Liver (tissue), 3 donors: ENCODE data around the gene TTC36.

Experiments
- EGR1 ChIP-seq, 2 donors: IDR thresholded peaks; 2 replicates each; pipeline ENCODE4 v1.6.1; 2016 to 2018; ENCODE audit warnings: antibody characterized with exemption in 2 of 2, low read depth in 2 of 2
- GABPA ChIP-seq, 2 donors: IDR thresholded peaks in 1 of 2; conservative IDR thresholded peaks in 1 of 2; 2 replicates each; pipeline ENCODE4 v1.6.1; 2016; ENCODE audit warnings: antibody characterized with exemption in 2 of 2, mild to moderate bottlenecking in 1 of 2, moderate library complexity in 1 of 2
- HNF4G ChIP-seq: IDR thresholded peaks from 2 replicates; pipeline ENCODE4 v1.6.1; 2016; ENCODE audit warnings: antibody characterized with exemption
- JUND ChIP-seq, 2 donors: IDR thresholded peaks; 2 replicates each; pipeline ENCODE4 v1.6.1; 2016; ENCODE audit warnings: antibody characterized with exemption in 2 of 2
- RXRA ChIP-seq, 2 donors: IDR thresholded peaks; 2 replicates each; pipeline ENCODE4 v1.6.1; 2017 to 2018; ENCODE audit warnings: antibody characterized with exemption in 2 of 2, mild to moderate bottlenecking in 1 of 2
- SP1 ChIP-seq: IDR thresholded peaks from 2 replicates; pipeline ENCODE4 v1.6.1; 2018; ENCODE audit warnings: antibody characterized with exemption, mild to moderate bottlenecking
- TAF1 ChIP-seq: conservative IDR thresholded peaks from 2 replicates; pipeline ENCODE4 v1.6.1; 2016; ENCODE audit warnings: antibody characterized with exemption, mild to moderate bottlenecking
- YY1 ChIP-seq: IDR thresholded peaks from 2 replicates; pipeline ENCODE4 v1.6.1; 2016; ENCODE audit warnings: antibody characterized with exemption, mild to moderate bottlenecking
- TF ChIP-seq, protein P1 (sequence below): fragments of 150-350 bp; IDR thresholded peaks from 2 replicates; pipeline ENCODE4 v1.5.1; 2017; ENCODE audit warnings: improper control_type of control experiment, low read depth, low read length; ENCODE audit not compliant: missing input control
- TF ChIP-seq, protein P2 (sequence below): IDR thresholded peaks from 2 replicates; pipeline ENCODE4 v1.6.1; 2016; ENCODE audit warnings: antibody characterized with exemption, mild to moderate bottlenecking
- donor health status: healthy.
- donor health status: healthy.

DNA sequence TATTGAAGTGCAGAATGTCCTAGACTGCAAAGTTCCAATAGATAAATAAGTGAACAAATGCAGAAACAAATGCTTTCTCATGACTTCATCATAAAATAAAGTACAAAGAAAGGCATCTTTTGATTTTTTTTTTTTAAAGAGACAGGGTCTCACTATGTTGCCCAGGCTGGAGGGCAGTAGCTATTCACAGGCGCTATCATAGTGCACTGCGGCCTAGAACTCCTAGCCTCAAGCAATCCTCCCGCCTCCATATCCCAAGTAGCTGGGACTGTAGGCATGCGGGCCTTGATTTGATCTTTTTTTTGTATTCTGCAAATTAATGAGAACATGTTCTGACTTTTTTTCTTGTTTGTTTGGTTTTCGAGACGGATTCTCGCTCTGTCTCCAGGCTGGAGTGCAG is 47.4 kb downstream of the TTC36 start:
- TF ChIP-seq SP1 (no peak), TAF1 (no peak), YY1 (no peak), HNF4G (no peak), JUND (IDR thresholded peaks at IDR 0.05) (no peak), GABPA (IDR thresholded peaks at IDR 0.05 in 1 of 2, conservative IDR thresholded peaks at IDR 0.05 in 1 of 2) (no peak), EGR1 (IDR thresholded peaks at IDR 0.05; ENCODE audit: low read depth in 2 of 2) (no peak), RXRA (IDR thresholded peaks at IDR 0.05) (no peak)
- TF ChIP-seq, protein P1, sequence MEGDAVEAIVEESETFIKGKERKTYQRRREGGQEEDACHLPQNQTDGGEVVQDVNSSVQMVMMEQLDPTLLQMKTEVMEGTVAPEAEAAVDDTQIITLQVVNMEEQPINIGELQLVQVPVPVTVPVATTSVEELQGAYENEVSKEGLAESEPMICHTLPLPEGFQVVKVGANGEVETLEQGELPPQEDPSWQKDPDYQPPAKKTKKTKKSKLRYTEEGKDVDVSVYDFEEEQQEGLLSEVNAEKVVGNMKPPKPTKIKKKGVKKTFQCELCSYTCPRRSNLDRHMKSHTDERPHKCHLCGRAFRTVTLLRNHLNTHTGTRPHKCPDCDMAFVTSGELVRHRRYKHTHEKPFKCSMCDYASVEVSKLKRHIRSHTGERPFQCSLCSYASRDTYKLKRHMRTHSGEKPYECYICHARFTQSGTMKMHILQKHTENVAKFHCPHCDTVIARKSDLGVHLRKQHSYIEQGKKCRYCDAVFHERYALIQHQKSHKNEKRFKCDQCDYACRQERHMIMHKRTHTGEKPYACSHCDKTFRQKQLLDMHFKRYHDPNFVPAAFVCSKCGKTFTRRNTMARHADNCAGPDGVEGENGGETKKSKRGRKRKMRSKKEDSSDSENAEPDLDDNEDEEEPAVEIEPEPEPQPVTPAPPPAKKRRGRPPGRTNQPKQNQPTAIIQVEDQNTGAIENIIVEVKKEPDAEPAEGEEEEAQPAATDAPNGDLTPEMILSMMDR, result no peak
- TF ChIP-seq, protein P2, sequence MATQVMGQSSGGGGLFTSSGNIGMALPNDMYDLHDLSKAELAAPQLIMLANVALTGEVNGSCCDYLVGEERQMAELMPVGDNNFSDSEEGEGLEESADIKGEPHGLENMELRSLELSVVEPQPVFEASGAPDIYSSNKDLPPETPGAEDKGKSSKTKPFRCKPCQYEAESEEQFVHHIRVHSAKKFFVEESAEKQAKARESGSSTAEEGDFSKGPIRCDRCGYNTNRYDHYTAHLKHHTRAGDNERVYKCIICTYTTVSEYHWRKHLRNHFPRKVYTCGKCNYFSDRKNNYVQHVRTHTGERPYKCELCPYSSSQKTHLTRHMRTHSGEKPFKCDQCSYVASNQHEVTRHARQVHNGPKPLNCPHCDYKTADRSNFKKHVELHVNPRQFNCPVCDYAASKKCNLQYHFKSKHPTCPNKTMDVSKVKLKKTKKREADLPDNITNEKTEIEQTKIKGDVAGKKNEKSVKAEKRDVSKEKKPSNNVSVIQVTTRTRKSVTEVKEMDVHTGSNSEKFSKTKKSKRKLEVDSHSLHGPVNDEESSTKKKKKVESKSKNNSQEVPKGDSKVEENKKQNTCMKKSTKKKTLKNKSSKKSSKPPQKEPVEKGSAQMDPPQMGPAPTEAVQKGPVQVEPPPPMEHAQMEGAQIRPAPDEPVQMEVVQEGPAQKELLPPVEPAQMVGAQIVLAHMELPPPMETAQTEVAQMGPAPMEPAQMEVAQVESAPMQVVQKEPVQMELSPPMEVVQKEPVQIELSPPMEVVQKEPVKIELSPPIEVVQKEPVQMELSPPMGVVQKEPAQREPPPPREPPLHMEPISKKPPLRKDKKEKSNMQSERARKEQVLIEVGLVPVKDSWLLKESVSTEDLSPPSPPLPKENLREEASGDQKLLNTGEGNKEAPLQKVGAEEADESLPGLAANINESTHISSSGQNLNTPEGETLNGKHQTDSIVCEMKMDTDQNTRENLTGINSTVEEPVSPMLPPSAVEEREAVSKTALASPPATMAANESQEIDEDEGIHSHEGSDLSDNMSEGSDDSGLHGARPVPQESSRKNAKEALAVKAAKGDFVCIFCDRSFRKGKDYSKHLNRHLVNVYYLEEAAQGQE, result no peak
